Tongue (tissue), 2 donors: ENCODE data around the gene BIK. TPM values are rescaled to one million over a fixed set of nuclear protein-coding genes. Genes with fewer than 3 reads are reported as not detected.
"Not testable (repeated sequence)": the region's sequence is repeated elsewhere in the genome, so short reads cannot be mapped to it uniquely, and the experiment has no call there.

Experiments
- DNase-seq: peaks from one replicate; pipeline ENCODE4 v3.0.0-alpha.2; 2015
- total RNA-seq: library from RNA; depleted of rRNA; stranded (reverse); fragments of >200 nt; gene quantifications from one replicate; pipeline ENCODE4 v1.2.3, GENCODE V29; 2014

BIK gene
- 1.0 TPM for total RNA-seq

- peak; percentile 52 for DNase-seq
Measured at GRCh38 chr22:43110444-43110926, at the start of gene BIK. Gene BIK, plus strand, starts transcription at chr22:43110750. Its CDS starts 13,273 bp downstream, at chr22:43124023.

- DNase-seq: no peak
Measured at GRCh38 chr22:43066134-43066533, 44.4 kb upstream of the BIK start.

GRCh38 chr22:43066844-43067385 is 43.6 kb upstream of the BIK start:
- no peak for DNase-seq

GRCh38 chr22:43077121-43077877 is 33.3 kb upstream of the BIK start:
- DNase-seq: no peak

- no peak for DNase-seq
Measured at GRCh38 chr22:43078522-43078921, 32.0 kb upstream of the BIK start.

- no peak for DNase-seq
Measured at GRCh38 chr22:43079742-43080141, 30.8 kb upstream of the BIK start.

- DNase-seq: no peak
Measured at GRCh38 chr22:43080616-43081015, 29.9 kb upstream of the BIK start.

GRCh38 chr22:43081968-43082367 is 28.6 kb upstream of the BIK start:
- DNase-seq: no peak

- no peak for DNase-seq
Measured at GRCh38 chr22:43085658-43086606, 24.6 kb upstream of the BIK start.

- no peak for DNase-seq
Measured at GRCh38 chr22:43088627-43088983, 21.9 kb upstream of the BIK start.

GRCh38 chr22:43088984-43089717 is 21.4 kb upstream of the BIK start, which contains the start of gene TTLL1:
Gene TTLL1, minus strand, starts transcription at chr22:43089391. Its CDS starts 13,805 bp downstream, at chr22:43075586.
- DNase-seq: peak; percentile 93

- peak; percentile 91 for DNase-seq
Measured at GRCh38 chr22:43090130-43090789, 20.3 kb upstream of the BIK start.

GRCh38 chr22:43092085-43092484 is 18.5 kb upstream of the BIK start:
- no peak for DNase-seq

GRCh38 chr22:43094085-43094484 is 16.5 kb upstream of the BIK start:
- no peak for DNase-seq

GRCh38 chr22:43094551-43094950 is 16.0 kb upstream of the BIK start:
- DNase-seq: no peak

- DNase-seq: no peak
Measured at GRCh38 chr22:43096420-43096819, 14.1 kb upstream of the BIK start.

- DNase-seq: no peak
Measured at GRCh38 chr22:43098356-43098755, 12.2 kb upstream of the BIK start.

GRCh38 chr22:43099095-43099494 is 11.5 kb upstream of the BIK start:
- DNase-seq: no peak

- DNase-seq: no peak
Measured at GRCh38 chr22:43100225-43100624, 10.3 kb upstream of the BIK start.

- no peak for DNase-seq
Measured at GRCh38 chr22:43101306-43101705, 9.2 kb upstream of the BIK start.

GRCh38 chr22:43104056-43104625 is 6.4 kb upstream of the BIK start:
- DNase-seq: not testable (repeated sequence)
